ENCODE results near the gene SYNGR1.

GRCh38 chr22:39429916-39430575 lies 80.3 kb downstream of the SYNGR1 start:
- TF ChIP-seq CTCF (IDR thresholded peaks at IDR 0.05) (no peak), POLR2A (IDR thresholded peaks at IDR 0.05) (no peak)

All from thyroid gland (tissue), 4 donors.